ENCODE results near the gene OR2T8. TPM values are rescaled to one million over a fixed set of nuclear protein-coding genes. Genes with fewer than 3 reads are reported as not detected.

The OR2T8 gene, protein sequence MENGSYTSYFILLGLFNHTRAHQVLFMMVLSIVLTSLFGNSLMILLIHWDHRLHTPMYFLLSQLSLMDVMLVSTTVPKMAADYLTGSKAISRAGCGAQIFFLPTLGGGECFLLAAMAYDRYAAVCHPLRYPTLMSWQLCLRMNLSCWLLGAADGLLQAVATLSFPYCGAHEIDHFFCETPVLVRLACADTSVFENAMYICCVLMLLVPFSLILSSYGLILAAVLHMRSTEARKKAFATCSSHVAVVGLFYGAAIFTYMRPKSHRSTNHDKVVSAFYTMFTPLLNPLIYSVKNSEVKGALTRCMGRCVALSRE
- total RNA-seq (2014; rRNA removed; shearing (Covaris generic)) = not detected in 2 replicates
- 0.08 and 0.17 TPM in 2 replicates for polyA plus RNA-seq (2015; cell fraction: cytosol; rRNA removed)
- polyA plus RNA-seq (2015; cell fraction: nucleus; rRNA removed) = 0.35 TPM in 1 of 2 replicates, not detected in the other

DNA sequence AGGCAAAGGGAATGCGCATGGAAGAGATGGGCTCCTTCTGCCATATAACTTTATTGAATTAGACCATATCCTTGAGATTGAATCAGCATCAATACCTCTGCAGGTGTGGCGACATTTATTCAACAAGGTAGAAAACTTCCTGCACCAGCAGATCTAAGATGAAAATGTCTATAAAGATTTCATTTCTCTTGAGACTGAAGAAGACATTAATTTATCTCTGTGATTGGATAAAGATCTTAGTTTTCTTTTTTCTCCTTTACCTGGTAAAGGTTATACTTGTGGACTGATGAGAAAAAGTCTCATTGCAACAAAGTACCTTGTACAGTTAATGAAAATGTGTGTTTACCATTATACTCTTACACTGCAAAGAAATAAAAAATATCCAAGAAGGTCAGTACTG is at the start of gene OR2T8:
Gene OR2T8 (plus strand): TSS at position 301 of the 400 bp plus-strand sequence. CDS start 766 bp downstream, outside the sequence.
- no peak for DNase-seq (ENCODE audit: low read depth)

DNA sequence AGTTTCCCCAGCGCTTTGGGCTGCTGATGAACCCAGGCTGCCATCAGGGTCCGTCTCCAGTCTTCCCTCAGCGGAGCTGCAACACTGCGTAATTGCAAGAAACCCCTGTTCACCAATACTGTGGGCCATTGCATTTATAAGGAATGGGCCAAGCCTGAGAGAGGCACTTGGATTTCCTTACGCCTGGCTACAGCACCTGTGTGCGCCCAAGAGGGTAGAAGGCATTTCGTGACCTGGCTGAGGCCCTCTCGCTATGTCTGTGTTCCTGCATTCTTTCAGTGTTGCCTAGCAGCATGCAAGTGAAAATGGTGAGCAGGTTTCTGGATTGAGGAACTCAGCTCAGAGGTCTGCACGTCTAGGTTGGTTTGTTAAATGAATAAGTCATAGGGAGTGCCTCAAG is 36.7 kb upstream of the OR2T8 start:
- DNase-seq (ENCODE audit: low read depth) = no peak

DNA sequence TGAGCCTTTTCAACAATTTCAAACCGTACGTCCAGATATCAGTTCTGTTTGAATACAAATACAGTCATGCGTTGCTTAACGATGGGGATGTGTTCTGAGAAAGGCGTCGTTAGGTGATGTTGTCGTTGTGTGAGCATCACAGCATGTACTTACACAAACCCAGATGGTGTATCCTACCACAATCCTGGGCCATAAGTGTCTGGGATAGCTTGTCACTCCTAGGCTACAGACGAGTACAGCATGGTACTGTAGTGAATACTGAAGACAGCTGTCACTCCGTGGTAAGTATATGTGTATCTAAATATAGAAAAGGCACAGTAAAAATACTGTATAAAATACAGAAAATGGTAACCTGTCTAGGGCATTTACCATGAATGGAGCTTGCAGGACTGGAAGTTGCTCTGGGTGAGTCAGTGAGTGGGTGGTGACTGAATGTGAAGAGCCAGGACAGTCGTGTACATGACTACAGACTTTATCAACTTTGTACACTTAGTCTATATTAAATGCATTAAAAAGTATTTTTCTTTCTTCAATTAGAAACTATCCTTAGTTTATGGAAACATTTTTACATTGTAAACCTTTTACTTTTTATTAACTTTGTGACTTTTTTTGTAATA is 35.1 kb upstream of the OR2T8 start:
- DNase-seq (ENCODE audit: low read depth) = no peak

DNA sequence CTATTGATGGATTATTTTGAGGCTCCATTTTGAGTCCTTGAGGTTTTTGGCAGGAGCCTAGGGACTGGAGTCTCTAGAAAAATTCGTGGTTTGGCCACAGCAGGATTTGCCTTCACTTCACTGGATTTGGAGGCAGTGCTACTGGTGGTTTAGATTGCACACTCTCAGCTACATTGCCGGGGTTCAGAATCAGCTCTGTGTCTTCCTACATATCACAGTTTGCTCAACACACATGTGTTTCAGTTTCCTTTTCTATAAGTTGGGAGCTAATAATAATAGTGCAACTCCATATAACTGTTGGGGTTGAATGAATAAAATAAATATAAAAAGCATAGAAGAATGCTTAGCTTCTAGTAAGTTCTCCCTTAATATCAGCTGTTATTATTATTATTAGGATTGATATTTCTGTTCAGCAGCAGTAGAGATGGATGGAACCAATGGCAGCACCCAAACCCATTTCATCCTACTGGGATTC is 24.9 kb upstream of the OR2T8 start, which contains the start of gene OR2W3:
Gene OR2W3 (plus strand): TSS at position 425 of the 475 bp plus-strand sequence. CDS start 0 bp downstream, at position 425.
- DNase-seq (ENCODE audit: low read depth) = no peak

DNA sequence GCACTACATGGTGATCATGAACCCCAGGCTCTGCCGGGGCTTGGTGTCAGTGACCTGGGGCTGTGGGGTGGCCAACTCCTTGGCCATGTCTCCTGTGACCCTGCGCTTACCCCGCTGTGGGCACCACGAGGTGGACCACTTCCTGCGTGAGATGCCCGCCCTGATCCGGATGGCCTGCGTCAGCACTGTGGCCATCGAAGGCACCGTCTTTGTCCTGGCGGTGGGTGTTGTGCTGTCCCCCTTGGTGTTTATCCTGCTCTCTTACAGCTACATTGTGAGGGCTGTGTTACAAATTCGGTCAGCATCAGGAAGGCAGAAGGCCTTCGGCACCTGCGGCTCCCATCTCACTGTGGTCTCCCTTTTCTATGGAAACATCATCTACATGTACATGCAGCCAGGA is 24.1 kb upstream of the OR2T8 start:
- no peak for DNase-seq (ENCODE audit: low read depth)

DNA sequence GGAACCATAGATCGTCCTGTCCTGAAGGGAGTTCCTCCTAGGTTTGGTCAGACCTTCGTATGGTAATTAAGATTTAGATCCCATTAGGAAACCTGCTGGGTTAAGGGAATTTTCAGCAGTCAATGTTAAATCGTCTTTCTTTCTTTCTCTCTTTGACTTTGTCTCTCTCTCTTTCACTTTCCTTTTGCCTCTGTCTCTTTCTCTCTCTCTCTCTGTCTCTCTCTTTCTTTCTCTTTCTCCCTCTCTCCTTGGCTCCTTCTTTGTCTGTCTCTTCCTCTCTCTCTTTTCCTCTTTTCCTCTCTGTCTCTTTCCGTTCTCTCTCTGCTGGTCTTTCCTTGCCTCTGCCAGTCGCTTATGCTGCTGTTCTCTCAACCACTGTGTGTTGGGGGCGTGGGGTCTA is 15.9 kb upstream of the OR2T8 start:
- no peak for DNase-seq (ENCODE audit: low read depth)

DNA sequence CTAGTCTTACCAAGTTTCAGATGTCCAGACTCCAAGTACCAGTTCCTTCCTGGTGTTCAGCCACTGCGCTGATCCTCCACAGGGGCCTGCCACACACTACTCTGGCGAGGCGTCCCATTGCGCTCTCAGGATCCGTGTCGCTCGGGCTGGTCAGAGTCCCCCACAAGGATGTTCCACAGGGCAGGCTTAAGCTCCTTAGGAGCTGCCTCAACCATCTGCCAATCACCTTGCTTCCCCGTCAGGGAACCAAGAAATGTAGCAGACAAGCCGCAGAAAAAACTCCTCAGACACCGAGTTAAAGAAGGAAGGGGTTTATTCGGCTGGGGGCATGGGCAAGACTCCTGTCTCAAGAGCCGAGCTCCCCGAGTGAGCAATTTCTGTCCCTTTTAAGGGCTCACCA is 14.9 kb upstream of the OR2T8 start:
- DNase-seq (ENCODE audit: low read depth) = no peak

DNA sequence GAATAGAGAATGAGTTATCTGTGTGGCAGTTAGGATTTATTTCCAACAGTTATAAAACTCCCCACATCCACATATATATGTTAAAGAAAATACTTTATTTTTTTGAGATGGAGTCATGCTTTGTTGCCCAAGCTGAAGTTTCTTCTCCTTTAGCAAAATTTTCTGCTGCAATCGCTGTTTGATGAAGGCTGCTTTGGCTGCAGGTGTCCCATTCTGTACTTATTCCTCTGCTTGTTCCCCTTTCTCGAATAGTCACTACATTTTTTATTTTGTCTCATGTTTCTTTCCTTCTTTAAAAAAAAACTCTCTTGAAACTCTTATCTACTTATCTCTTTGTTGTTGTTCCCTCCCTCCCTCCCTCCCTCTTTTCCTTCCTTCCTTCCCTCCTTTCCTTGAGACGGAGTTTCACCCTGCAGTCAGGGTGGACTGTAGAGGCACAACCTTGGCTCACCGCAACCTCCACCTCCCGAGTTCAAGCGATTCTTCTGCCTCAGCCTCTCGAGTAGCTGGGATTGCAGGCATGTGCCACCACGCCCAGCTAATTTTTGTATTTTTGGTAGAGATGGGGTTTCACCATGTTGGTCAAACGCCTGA is 14.0 kb upstream of the OR2T8 start:
- no peak for DNase-seq (ENCODE audit: low read depth)

DNA sequence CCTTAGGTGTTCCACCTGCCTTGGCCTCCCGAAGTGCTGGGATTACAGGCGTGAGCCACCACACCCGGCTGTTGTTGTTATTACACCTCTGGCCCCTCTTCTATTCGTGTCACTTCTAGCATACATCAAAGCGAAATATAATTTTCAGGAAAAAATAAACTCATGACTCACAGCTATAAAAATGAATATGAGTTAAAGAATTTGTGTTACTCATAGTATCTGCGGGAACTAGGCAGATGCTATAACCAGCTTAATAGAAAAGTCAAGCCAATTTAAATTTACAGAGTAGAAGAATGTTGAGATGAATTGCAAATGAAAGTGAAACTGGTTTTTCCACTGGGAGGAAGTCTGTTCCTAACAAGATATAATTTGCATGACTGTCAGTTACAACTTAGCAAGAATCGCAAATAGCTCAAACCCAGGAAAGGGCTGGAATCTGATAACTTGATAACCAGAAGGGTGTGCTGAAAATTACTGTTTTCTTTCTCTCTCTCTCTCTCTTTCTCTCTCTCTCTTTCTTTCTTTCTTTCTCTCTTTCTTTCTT is 13.5 kb upstream of the OR2T8 start:
- DNase-seq (ENCODE audit: low read depth) = peak; percentile 76

DNA sequence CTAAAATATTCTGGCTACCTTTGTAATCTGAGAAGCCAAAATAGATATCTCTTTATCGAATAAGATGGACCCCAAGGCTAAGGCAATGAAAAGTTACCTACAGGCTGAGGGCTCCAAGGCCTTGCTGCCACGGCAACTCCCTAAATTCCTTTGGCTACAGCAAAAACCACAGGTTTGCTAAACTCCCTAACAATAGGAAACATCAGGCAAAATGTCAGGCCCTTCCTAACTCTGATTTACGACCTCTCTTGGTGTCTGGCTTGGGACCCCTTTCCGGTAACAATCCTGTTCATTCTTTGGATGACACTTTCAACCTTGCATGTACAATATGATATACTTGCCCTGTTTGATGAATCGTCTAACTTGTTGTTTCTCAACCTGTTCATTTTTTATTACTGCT is 11.3 kb upstream of the OR2T8 start:
- no peak for DNase-seq (ENCODE audit: low read depth)

DNA sequence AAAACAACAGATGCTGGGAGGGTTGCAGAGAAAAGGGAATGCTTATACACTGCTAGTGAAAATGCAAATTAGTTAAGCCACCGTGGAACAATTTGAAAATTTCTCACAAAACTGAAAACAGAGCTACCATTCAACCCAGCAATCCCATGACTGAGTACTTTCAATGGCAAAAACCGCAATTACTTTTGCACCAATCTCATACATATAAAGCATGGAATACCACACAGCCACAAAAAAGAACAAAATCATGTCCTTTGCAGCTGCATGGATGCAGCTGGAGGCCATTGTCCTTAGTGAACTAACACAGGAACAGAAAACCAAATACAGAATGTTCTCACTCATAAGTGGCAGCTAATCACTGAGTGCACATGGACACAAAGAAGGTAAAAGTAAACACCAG is 6.3 kb upstream of the OR2T8 start:
- no peak for DNase-seq (ENCODE audit: low read depth)

DNA sequence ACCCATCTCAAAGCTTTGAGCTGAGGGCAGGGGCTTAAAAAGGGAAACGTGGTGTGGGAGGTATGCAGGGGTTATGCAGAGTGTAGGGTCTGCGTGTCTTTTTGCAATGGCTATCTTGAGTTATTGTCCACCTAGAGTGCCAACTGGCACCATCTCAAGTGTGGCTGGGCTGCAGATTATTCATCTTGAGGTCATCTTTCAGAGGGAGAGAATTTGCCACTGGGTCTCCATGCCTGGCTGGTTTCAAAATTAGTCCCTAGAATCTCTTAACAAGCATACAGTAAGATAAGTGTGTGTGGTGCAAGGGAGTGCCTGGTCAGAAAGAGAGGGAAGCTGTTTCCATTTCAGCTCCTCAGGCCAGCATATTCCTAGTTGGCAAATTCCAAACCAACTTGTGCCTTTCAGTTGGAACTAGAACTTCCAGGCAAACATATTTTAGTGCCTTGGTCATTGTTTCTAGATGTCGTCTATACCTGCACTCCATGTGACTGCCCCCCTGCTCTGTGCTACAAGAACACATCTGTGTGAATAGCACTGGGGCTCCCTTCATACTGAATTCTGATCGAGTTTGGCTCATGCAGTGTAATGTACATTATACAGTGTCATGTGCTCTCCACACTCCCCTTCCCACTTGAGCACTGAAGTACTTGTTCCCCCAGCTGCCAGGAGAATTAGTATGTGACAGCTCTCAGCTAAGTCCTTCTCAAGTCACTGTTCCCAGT is 5.0 kb upstream of the OR2T8 start:
- peak; percentile 21 for DNase-seq (ENCODE audit: low read depth)

DNA sequence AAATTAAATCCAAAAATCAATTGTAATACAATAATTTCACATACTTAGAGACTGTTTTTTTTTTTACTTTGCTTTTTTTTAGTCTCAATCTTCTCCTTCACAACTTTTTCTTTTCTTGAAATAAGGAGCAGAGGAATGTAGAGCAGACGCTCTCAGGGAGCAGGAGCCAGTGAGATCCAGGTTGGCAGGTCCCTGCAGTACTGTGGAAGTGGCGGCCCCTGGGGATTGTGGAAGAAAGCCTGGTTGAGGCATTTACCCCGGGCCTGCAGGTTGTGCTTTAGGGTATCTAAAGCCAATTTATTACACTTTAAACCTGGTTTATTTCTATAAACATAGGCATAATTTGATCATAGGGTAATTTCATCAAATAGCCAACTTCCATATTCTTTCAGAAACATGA is 3.9 kb downstream of the OR2T8 start:
- no peak for DNase-seq (ENCODE audit: low read depth)

DNA sequence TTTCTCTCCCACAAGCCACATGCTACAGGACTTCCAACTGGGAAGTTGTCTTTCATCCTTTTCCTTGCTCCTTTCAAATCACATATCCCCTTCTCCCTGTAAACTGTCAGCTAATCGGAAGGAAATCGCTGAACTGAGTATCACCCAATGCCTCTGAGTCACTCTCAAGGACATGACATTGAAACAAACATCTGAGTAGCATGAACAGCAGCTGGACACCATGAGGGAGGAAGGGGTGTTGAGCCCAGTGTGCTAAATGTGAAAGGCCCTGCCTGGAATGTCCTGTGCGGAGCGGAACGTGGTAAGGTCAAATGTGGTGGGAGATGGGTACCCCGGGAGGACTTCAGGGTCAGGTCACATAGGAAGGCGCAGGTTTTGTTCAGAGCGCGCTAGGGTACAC is 4.8 kb downstream of the OR2T8 start, which contains the start of gene OR2AJ1:
Gene OR2AJ1 (plus strand): TSS at position 22 of the 400 bp plus-strand sequence. CDS start 8,880 bp downstream, outside the sequence.
- DNase-seq (ENCODE audit: low read depth) = peak; percentile 11

DNA sequence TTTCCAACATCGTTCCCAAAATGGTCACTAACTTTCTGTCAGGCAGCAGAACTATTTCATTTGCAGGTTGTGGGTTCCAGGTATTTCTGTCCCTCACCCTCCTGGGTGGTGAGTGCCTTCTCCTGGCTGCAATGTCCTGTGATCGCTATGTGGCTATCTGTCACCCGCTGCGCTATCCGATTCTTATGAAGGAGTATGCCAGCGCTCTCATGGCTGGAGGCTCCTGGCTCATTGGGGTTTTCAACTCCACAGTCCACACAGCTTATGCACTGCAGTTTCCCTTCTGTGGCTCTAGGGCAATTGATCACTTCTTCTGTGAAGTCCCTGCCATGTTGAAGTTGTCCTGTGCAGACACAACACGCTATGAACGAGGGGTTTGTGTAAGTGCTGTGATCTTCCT is 13.9 kb downstream of the OR2T8 start:
- no peak for DNase-seq (ENCODE audit: low read depth)

DNA sequence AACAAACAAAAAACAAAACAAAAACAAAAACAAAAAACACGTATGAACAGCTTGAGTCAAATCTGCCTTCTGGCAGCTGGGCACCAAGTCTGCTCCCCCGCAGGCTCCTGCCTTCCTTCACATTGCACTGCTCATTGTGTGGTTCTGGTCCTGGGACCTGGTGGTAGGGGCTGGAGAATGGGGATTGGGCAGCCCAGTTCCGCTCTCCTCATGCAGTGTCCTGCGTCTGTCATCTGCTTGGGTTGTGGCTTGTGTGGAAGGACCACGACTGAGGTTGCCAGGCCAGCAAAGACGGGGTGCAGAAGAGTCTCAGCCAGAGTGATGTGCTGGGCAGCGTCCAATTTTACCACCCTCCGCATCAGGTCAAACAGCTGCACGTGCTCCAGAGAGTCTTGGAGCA is 15.7 kb downstream of the OR2T8 start:
- no peak for DNase-seq (ENCODE audit: low read depth)

DNA sequence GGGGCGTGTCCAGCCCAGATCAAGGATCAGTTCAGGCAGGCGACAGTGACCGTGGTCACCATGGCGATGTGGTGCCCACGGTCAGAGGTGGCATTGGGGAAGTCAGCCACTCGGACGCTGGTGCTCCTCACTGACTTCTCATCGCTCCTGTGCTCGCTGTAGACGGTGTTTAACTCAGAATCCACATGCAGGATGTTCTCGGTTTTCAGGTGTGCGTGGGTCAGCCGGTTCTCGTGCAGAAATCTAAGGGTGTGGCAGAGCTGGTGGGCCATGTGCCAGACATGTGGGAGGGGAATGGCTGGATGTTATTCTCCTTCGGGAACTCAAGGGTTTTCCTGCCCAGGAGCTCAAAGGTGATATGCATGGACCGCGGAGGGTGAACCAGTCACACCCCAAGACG is 16.4 kb downstream of the OR2T8 start:
- DNase-seq (ENCODE audit: low read depth) = no peak

DNA sequence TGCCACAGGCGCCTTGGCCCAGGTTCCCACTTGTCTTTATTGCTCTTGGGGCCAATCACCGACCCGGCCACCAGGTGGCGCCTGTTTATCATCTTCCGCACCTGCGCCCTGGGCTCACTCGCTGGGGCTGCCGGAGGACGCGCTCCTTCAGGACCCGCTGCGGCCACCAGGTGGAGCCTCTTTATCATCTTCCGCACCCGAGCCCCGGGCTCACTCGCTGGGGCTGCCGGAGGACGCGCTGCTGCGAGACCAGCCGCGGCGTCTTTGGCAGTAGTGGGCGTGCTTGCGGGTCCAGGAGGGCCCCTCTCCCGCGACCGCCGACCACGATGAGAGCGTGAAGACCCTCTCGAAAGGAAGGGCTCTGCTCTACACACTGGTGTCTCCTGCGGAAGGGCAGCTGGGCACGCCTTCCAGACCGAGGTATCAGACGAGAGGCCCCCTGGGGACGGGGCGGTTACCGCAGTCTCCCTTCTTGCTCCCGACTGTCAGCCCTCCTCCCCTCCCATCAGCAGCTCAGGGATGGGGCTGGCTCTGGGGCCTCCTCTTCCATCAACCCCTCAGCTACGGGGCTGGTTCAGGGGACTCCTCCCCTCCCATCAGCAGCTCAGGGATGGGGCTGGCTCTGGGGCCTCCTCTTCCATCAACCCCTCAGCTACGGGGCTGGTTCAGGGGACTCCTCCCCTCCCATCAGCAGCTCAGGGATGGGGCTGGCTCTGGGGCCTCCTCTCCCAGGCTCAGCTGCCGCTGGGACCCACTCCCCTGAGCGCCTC is 17.1 kb downstream of the OR2T8 start:
- DNase-seq (ENCODE audit: low read depth) = peak; percentile 95

DNA sequence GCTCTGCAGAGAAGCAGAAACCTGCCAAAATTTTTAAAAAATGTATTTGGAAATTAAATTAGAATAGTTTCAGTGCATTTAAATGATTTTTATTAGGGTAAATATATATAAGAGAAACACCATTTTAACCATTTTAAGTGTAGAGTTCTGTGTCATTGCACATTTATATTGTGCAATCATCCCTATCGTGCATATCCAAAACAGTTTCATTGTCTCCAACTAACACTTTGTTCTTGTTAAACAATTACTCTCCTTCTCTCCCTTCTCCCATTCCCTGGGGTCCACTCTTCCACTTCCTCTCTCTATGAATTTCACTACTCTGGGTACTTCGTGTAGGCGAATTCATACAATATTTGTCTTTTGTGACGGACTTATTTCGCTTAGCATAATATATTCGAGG is 22.6 kb downstream of the OR2T8 start:
- DNase-seq (ENCODE audit: low read depth) = no peak

DNA sequence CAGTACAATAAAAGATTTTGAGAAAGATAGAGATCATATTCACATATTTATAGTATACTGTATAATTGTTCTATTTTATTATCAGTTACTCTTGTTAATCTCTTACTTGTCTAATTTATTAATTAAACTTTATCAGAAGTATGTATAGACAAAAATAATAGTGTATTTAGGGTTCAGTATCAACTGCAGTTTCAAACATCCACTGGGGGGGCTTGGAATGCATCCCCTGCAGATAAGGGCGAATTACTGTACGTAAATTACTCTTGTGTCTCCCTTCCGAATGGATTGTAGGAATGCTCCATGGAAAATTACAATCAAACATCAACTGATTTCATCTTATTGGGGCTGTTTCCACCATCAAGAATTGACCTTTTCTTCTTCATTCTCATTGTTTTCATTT is 28.5 kb downstream of the OR2T8 start, which contains the start of gene OR2L8:
Gene OR2L8 (plus strand): TSS at position 301 of the 400 bp plus-strand sequence. CDS start 0 bp downstream, at position 301.
- DNase-seq (ENCODE audit: low read depth) = no peak
